HepG2 (cell line): ENCODE data around the gene ANKRD40CL. TPM values are rescaled to one million over a fixed set of nuclear protein-coding genes. Genes with fewer than 3 reads are reported as not detected.

Experiments
- BORCS8-MEF2B ChIP-seq: sonication (generic); formaldehyde crosslinking; IDR thresholded peaks from 2 replicates; pipeline ENCODE4 v1.8.0; 2022; ENCODE audit warnings: mild to moderate bottlenecking, missing genetic modification reagents
- CREM ChIP-seq, 2 experiments: sonication (generic) in 1 of 2; formaldehyde crosslinking in 1 of 2; IDR thresholded peaks; 2 replicates each; pipeline versions ENCODE4 v1.4.0 to v1.6.1; 2016 to 2020; ENCODE audit warnings: antibody characterized with exemption in 1 of 2, mild to moderate bottlenecking in 1 of 2, missing genetic modification reagents in 1 of 2
- EEA1 ChIP-seq: sonication (generic); formaldehyde crosslinking; IDR thresholded peaks from 2 replicates; pipeline ENCODE4 v1.5.1; 2020; ENCODE audit warnings: mild to moderate bottlenecking, missing genetic modification reagents, borderline replicate concordance
- GATAD2A ChIP-seq: IDR thresholded peaks from 2 replicates; pipeline ENCODE4 v1.6.1; 2016
- GZF1 ChIP-seq: sonication (generic); formaldehyde crosslinking; IDR thresholded peaks from 2 replicates; pipeline ENCODE4 v1.5.1; 2020; ENCODE audit warnings: mild to moderate bottlenecking, missing genetic modification reagents
- HCFC1 ChIP-seq: fragments of 150-350 bp; IDR thresholded peaks from 2 replicates; pipeline ENCODE4 v1.6.1; 2014; ENCODE audit warnings: low read depth, low read length
- KDM6A ChIP-seq: IDR thresholded peaks from 2 replicates; pipeline ENCODE4 v1.6.1; 2016; ENCODE audit warnings: low read depth
- MLLT10 ChIP-seq: sonication (generic); formaldehyde crosslinking; IDR thresholded peaks from 2 replicates; pipeline ENCODE4 v1.4.0; 2020; ENCODE audit warnings: missing genetic modification reagents
- NR1H2 ChIP-seq: sonication (generic); formaldehyde crosslinking; IDR thresholded peaks from 2 replicates; pipeline ENCODE4 v1.8.1; 2022; ENCODE audit warnings: low read depth, missing genetic modification reagents, borderline replicate concordance
- RARA ChIP-seq: IDR thresholded peaks from 2 replicates; pipeline ENCODE4 v1.6.1; 2016; ENCODE audit warnings: missing genetic modification reagents, missing compliant biosample characterization
- SP1 ChIP-seq, 2 experiments: fragments of 450-650 bp in 1 of 2; sonication (generic) in 1 of 2; formaldehyde crosslinking in 1 of 2; IDR thresholded peaks; 2 replicates each; pipeline versions ENCODE4 v1.4.0 to v1.6.1; 2016 to 2020; ENCODE audit warnings: missing genetic modification reagents in 1 of 2
- TCF7 ChIP-seq: sonication (generic); IDR thresholded peaks from 2 replicates; pipeline ENCODE4 v1.6.1; 2016; ENCODE audit warnings: antibody characterized with exemption, low read depth
- ZNF335 ChIP-seq: sonication (generic); formaldehyde crosslinking; IDR thresholded peaks from 2 replicates; pipeline ENCODE4 v1.4.0; 2020; ENCODE audit warnings: missing genetic modification reagents
- polyA plus RNA-seq, 8 experiments: library from polyadenylated mRNA; depleted of rRNA in 3 of 8; stranded (reverse) in 7 of 8; unstranded in 1 of 8; fragments of >200 nt; fragmentation: Illumina TruSeq in 4 of 8; extraction: Trizol in 4 of 8; gene quantifications; 2 replicates each; pipeline versions ENCODE4 v1.2.1 to v1.2.3, GENCODE V29; 2011 to 2016; ENCODE audit warnings: low read depth in 4 of 8, missing spikeins in 1 of 8, mixed read lengths in 1 of 8; ENCODE audit not compliant: insufficient read depth in 1 of 8
- total RNA-seq, 5 experiments: library from RNA; depleted of rRNA; stranded (reverse); fragments of >200 nt; fragmentation: Illumina TruSeq; extraction: Trizol; gene quantifications; 2 replicates each; pipeline ENCODE4 v1.2.3, GENCODE V29; 2016; ENCODE audit warnings: low read depth in 1 of 5
- TF ChIP-seq, protein P1 (sequence below): sonication (generic); formaldehyde crosslinking; IDR thresholded peaks from 2 replicates; pipeline ENCODE4 v1.4.0; 2020; ENCODE audit warnings: missing genetic modification reagents
- TF ChIP-seq, protein P2 (sequence below): sonication (generic); formaldehyde crosslinking; IDR thresholded peaks from 2 replicates; pipeline ENCODE4 v1.5.0; 2020; ENCODE audit warnings: mild to moderate bottlenecking, missing genetic modification reagents, moderate library complexity
- TF ChIP-seq, protein P3 (sequence below): fragments of 450-650 bp; IDR thresholded peaks from 2 replicates; pipeline ENCODE4 v1.6.1; 2016
- TF ChIP-seq, protein P4 (sequence below): sonication (generic); formaldehyde crosslinking; IDR thresholded peaks from 2 replicates; pipeline ENCODE4 v1.4.0; 2020; ENCODE audit warnings: missing genetic modification reagents, borderline replicate concordance
- TF ChIP-seq, protein P5 (sequence below): sonication (generic); formaldehyde crosslinking; conservative IDR thresholded peaks from 2 replicates; pipeline ENCODE4 v1.4.0; 2020; ENCODE audit warnings: missing genetic modification reagents

ANKRD40CL gene
- total and polyA plus RNA-seq, 2 of the 13 experiments (the other 11 are each of a cell fraction or from before 2014, with no cell fraction given) = 0.03 to 0.11 TPM

DNA sequence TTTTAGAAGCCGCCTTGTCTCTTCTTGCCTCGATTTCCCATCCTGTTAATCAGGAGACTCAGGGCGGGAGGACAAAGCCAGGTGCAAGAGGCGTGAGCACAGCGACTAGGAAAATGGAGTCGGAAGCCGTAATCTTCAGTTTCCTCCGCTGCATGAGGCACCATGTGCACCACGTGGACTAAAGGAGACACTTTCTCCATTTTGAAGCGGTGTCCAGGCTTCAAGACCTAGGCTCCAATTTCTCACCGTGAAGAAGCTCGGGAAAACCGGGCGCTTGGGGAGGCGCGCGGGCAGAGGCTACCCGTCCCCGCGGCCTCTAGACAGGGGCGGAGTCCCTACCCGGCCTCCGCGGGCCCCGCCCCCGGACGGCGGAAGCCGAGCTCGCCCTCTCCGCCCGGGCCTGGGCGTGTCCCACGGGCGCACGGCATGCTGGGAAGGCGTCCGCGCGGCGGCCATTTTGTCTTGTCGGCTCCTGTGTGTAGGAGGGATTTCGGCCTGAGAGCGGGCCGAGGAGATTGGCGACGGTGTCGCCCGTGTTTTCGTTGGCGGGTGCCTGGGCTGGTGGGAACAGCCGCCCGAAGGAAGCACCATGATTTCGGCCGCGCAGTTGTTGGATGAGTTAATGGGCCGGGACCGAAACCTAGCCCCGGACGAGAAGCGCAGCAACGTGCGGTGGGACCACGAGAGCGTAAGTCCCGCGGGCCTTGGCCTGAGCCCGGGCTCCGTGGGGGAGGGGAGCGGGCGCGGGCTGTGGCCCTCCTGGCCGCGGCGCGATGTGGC is 48.0 kb downstream of the ANKRD40CL start, which contains the start of gene LUC7L3 (continued):
- TF ChIP-seq SP1 (IDR thresholded peaks at IDR 0.05) (0 out of 2 replicates have a peak, but pooled peaks have one; percentile 38), SP1 (CRISPR knock-in tag; IDR thresholded peaks at IDR 0.05) (peak; percentile 99), MLLT10 (no peak), ZNF335 (CRISPR knock-in tag) (peak; percentile 84), CREM (IDR thresholded peaks at IDR 0.05) (peak; percentile 25; the same call in 1 of the 2 replicates), CREM (CRISPR knock-in tag; IDR thresholded peaks at IDR 0.05) (peak; percentile 44; the same call in 1 of the 2 replicates), TCF7 (no peak), GZF1 (CRISPR knock-in tag) (peak; percentile 62; the same call in 1 of the 2 replicates), GATAD2A (CRISPR knock-in tag) (peak; percentile 16), BORCS8-MEF2B (peak; percentile 92), HCFC1 (peak; percentile 66), RARA (CRISPR knock-in tag) (no peak; the same call in 1 of the 2 replicates), NR1H2 (peak; percentile 71; the same call in 1 of the 2 replicates), KDM6A (CRISPR knock-in tag) (no peak), EEA1 (CRISPR knock-in tag) (peak; percentile 75; the same call in 1 of the 2 replicates)
- TF ChIP-seq, protein P1, sequence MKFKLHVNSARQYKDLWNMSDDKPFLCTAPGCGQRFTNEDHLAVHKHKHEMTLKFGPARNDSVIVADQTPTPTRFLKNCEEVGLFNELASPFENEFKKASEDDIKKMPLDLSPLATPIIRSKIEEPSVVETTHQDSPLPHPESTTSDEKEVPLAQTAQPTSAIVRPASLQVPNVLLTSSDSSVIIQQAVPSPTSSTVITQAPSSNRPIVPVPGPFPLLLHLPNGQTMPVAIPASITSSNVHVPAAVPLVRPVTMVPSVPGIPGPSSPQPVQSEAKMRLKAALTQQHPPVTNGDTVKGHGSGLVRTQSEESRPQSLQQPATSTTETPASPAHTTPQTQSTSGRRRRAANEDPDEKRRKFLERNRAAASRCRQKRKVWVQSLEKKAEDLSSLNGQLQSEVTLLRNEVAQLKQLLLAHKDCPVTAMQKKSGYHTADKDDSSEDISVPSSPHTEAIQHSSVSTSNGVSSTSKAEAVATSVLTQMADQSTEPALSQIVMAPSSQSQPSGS (CRISPR knock-in tag) = peak; percentile 85
- TF ChIP-seq, protein P2, sequence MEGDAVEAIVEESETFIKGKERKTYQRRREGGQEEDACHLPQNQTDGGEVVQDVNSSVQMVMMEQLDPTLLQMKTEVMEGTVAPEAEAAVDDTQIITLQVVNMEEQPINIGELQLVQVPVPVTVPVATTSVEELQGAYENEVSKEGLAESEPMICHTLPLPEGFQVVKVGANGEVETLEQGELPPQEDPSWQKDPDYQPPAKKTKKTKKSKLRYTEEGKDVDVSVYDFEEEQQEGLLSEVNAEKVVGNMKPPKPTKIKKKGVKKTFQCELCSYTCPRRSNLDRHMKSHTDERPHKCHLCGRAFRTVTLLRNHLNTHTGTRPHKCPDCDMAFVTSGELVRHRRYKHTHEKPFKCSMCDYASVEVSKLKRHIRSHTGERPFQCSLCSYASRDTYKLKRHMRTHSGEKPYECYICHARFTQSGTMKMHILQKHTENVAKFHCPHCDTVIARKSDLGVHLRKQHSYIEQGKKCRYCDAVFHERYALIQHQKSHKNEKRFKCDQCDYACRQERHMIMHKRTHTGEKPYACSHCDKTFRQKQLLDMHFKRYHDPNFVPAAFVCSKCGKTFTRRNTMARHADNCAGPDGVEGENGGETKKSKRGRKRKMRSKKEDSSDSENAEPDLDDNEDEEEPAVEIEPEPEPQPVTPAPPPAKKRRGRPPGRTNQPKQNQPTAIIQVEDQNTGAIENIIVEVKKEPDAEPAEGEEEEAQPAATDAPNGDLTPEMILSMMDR (CRISPR knock-in tag) = no peak
- TF ChIP-seq, protein P3, sequence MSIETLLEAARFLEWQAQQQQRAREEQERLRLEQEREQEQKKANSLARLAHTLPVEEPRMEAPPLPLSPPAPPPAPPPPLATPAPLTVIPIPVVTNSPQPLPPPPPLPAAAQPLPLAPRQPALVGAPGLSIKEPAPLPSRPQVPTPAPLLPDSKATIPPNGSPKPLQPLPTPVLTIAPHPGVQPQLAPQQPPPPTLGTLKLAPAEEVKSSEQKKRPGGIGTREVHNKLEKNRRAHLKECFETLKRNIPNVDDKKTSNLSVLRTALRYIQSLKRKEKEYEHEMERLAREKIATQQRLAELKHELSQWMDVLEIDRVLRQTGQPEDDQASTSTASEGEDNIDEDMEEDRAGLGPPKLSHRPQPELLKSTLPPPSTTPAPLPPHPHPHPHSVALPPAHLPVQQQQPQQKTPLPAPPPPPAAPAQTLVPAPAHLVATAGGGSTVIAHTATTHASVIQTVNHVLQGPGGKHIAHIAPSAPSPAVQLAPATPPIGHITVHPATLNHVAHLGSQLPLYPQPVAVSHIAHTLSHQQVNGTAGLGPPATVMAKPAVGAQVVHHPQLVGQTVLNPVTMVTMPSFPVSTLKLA = no peak; the same call in none of the 2 replicates
- TF ChIP-seq, protein P4, sequence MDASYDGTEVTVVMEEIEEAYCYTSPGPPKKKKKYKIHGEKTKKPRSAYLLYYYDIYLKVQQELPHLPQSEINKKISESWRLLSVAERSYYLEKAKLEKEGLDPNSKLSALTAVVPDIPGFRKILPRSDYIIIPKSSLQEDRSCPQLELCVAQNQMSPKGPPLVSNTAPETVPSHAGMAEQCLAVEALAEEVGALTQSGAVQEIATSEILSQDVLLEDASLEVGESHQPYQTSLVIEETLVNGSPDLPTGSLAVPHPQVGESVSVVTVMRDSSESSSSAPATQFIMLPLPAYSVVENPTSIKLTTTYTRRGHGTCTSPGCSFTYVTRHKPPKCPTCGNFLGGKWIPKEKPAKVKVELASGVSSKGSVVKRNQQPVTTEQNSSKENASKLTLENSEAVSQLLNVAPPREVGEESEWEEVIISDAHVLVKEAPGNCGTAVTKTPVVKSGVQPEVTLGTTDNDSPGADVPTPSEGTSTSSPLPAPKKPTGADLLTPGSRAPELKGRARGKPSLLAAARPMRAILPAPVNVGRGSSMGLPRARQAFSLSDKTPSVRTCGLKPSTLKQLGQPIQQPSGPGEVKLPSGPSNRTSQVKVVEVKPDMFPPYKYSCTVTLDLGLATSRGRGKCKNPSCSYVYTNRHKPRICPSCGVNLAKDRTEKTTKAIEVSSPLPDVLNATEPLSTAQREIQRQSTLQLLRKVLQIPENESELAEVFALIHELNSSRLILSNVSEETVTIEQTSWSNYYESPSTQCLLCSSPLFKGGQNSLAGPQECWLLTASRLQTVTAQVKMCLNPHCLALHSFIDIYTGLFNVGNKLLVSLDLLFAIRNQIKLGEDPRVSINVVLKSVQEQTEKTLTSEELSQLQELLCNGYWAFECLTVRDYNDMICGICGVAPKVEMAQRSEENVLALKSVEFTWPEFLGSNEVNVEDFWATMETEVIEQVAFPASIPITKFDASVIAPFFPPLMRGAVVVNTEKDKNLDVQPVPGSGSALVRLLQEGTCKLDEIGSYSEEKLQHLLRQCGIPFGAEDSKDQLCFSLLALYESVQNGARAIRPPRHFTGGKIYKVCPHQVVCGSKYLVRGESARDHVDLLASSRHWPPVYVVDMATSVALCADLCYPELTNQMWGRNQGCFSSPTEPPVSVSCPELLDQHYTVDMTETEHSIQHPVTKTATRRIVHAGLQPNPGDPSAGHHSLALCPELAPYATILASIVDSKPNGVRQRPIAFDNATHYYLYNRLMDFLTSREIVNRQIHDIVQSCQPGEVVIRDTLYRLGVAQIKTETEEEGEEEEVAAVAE (CRISPR knock-in tag) = peak; percentile 84
- TF ChIP-seq, protein P5, sequence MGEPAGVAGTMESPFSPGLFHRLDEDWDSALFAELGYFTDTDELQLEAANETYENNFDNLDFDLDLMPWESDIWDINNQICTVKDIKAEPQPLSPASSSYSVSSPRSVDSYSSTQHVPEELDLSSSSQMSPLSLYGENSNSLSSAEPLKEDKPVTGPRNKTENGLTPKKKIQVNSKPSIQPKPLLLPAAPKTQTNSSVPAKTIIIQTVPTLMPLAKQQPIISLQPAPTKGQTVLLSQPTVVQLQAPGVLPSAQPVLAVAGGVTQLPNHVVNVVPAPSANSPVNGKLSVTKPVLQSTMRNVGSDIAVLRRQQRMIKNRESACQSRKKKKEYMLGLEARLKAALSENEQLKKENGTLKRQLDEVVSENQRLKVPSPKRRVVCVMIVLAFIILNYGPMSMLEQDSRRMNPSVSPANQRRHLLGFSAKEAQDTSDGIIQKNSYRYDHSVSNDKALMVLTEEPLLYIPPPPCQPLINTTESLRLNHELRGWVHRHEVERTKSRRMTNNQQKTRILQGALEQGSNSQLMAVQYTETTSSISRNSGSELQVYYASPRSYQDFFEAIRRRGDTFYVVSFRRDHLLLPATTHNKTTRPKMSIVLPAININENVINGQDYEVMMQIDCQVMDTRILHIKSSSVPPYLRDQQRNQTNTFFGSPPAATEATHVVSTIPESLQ = no peak
